Immature natural killer cell (primary cell): Measurements from ENCODE around the gene RBM48. TPM values are rescaled to one million over a fixed set of nuclear protein-coding genes. Genes with fewer than 3 reads are reported as not detected.

Experiments used
- DNase-seq, 3 donors: peaks; one replicate each; pipeline ENCODE4 v3.0.0; 2022; ENCODE audit warnings: mixed read lengths in 1 of 3
- H3K27ac Mint-ChIP-seq, 6 donors: one replicate each; pipeline ENCODE4 v1.8.0; 2020; ENCODE audit warnings: mixed read lengths in 6 of 6, mild to moderate bottlenecking in 5 of 6, inconsistent platforms in 4 of 6, moderate library complexity in 3 of 6
- H3K27me3 Mint-ChIP-seq, 3 donors: one replicate each; pipeline ENCODE4 v1.8.0; 2020 to 2021; ENCODE audit warnings: low read depth in 3 of 3, mild to moderate bottlenecking in 3 of 3, mixed read lengths in 3 of 3, moderate library complexity in 3 of 3, inconsistent platforms in 1 of 3
- H3K36me3 Mint-ChIP-seq, 3 donors: one replicate each; pipeline ENCODE4 v1.8.0; 2020; ENCODE audit warnings: mixed read lengths in 3 of 3, inconsistent platforms in 2 of 3, mild to moderate bottlenecking in 2 of 3
- H3K4me1 Mint-ChIP-seq, 2 donors: one replicate each; pipeline ENCODE4 v1.8.0; 2020; ENCODE audit warnings: inconsistent platforms in 2 of 2, mild to moderate bottlenecking in 2 of 2, mixed read lengths in 2 of 2, moderate library complexity in 1 of 2
- H3K4me3 Mint-ChIP-seq, 5 donors: one replicate each; pipeline ENCODE4 v1.8.0; 2020; ENCODE audit warnings: mild to moderate bottlenecking in 5 of 5, mixed read lengths in 5 of 5, inconsistent platforms in 3 of 5, moderate library complexity in 3 of 5
- H3K9me3 Mint-ChIP-seq, 6 donors: one replicate each; pipeline ENCODE4 v1.8.0; 2020; ENCODE audit warnings: mild to moderate bottlenecking in 6 of 6, mixed read lengths in 6 of 6, inconsistent platforms in 4 of 6, moderate library complexity in 3 of 6
- polyA plus RNA-seq, 3 donors: library from polyadenylated mRNA; unstranded; fragments of 300-500 nt; fragmentation: Illumina TruSeq; gene quantifications; one replicate each; pipeline ENCODE4 v1.2.3, GENCODE V29; 2021

The RBM48 gene
- polyA plus RNA-seq, 3 donors from 2014 or later = 24.6 to 37.0 (median 25.5) TPM

DNA sequence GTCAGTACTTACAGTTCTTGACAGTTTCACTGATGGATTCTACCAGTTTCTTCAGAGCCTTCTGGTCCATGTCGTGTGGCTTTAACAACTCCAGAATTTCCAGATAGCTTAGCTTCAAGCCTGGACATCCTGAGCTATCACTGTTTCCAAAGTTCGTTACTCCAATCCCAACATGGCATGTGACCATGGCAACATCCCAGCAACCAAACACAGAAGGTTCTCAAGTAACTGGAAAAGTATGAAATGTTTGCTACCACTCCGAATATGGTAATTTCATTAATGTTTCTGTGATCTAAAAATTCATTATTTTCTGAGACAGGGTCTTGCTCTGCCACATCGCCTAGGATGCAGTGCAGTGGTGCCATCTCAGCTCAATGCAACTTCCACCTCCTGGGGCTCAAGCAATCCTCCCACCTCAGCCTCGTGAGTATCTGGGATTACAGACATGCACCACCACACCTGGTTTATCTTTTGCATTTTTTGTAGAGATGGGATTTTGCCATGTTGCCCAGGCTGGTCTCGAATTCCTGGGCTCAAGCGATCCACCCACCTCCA lies 29.3 kb downstream of the RBM48 start:
- Mint-ChIP-seq H3K4me1 (no peaks in the 10 kb centered on the region), H3K4me3 (no peak overlapping the region), H3K36me3 (peaks cover 4 to 8% (median 5%) of the 10 kb centered on the region in 3 donors), H3K27ac (peak overlapping the region in 2 of 6 donors; percentile 7 to 42), H3K9me3 (no peaks in the 10 kb centered on the region), H3K27me3 (peaks cover 0 to 3% (median 2%) of the 10 kb centered on the region in 3 donors)
- no peak for DNase-seq

GRCh38 chr7:92560602-92561001 lies 32.0 kb downstream of the RBM48 start:
- Mint-ChIP-seq H3K27me3 (peaks cover 0 to 3% (median 2%) of the 10 kb centered on the region in 3 donors), H3K36me3 (peaks cover 5 to 16% (median 12%) of the 10 kb centered on the region in 3 donors), H3K4me3 (no peak overlapping the region), H3K9me3 (no peaks in the 10 kb centered on the region), H3K4me1 (no peaks in the 10 kb centered on the region), H3K27ac (no peak overlapping the region)
- DNase-seq = no peak

GRCh38 chr7:92563345-92563744 lies 34.8 kb downstream of the RBM48 start:
- no peak for DNase-seq
- Mint-ChIP-seq H3K9me3 (no peaks in the 10 kb centered on the region), H3K4me1 (no peaks in the 10 kb centered on the region), H3K27ac (peak overlapping the region in 3 of 6 donors; percentile 9 to 58 (median 11)), H3K36me3 (peaks cover 9 to 26% (median 17%) of the 10 kb centered on the region in 3 donors), H3K27me3 (peaks cover 0 to 3% (median 1%) of the 10 kb centered on the region in 3 donors), H3K4me3 (no peak overlapping the region)

- Mint-ChIP-seq H3K27me3 (no peaks in the 10 kb centered on the region), H3K4me3 (no peak overlapping the region), H3K27ac (no peak overlapping the region), H3K36me3 (peaks cover 13 to 43% (median 22%) of the 10 kb centered on the region in 3 donors), H3K9me3 (no peaks in the 10 kb centered on the region), H3K4me1 (no peaks in the 10 kb centered on the region)
- DNase-seq = no peak
These were observed 38.9 kb downstream of the RBM48 start for GRCh38 chr7:92567460-92567859.

- Mint-ChIP-seq H3K27ac (peak overlapping the region in 2 of 6 donors; percentile 48 to 49), H3K36me3 (peaks cover 15 to 38% (median 22%) of the 10 kb centered on the region in 3 donors), H3K27me3 (no peaks in the 10 kb centered on the region), H3K4me1 (peaks cover under 1 to 3% of the 10 kb centered on the region in 2 donors), H3K9me3 (no peaks in the 10 kb centered on the region), H3K4me3 (no peak overlapping the region)
- DNase-seq = no peak
These were observed 40.5 kb downstream of the RBM48 start for GRCh38 chr7:92569137-92569536.

DNA sequence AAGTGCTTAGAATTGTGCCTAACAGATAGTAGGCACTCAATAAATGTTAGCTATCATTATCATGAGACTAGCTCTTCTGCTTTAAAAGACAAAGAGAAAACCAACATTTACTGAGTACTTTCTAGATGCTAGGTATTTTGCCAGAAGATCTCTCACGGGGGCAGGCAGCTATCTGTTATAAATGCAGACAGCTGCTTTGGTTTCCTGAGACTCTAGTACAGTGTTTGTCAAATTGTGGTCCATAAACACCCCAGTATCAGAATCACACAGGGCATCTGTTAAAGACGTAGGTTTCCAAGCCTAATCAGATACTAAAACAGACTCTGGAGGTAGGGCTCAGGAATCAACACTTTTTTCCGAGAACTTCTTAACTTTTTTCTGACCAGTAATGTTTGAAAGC lies 47.7 kb downstream of the RBM48 start:
- Mint-ChIP-seq H3K27ac (no peak overlapping the region), H3K9me3 (no peaks in the 10 kb centered on the region), H3K36me3 (peaks cover 15 to 55% (median 35%) of the 10 kb centered on the region in 3 donors), H3K4me1 (peaks cover 1 to 15% of the 10 kb centered on the region in 2 donors), H3K4me3 (no peak overlapping the region), H3K27me3 (no peaks in the 10 kb centered on the region)
- no peak for DNase-seq

DNA sequence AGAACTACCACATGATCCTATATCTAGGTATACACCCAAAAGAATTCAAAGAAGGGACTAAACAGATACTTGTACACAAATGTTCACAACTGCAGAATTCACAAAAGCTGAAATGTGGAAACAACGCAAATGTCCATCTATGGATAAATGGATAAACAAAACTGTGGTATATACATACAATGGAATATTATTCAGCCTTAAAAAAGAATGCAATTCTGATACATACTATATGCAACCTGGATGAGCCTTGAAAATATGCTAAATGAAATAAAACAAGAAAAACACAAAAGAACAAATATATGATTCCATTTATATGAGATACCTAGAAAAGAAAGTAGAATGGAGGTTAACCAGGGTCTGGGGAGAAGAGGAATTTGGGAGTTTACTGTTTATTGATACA lies 54.4 kb downstream of the RBM48 start:
- Mint-ChIP-seq H3K9me3 (no peaks in the 10 kb centered on the region), H3K4me3 (no peak overlapping the region), H3K4me1 (peaks cover 38 to 67% of the 10 kb centered on the region in 2 donors), H3K27me3 (no peaks in the 10 kb centered on the region), H3K27ac (peak overlapping the region in 2 of 6 donors; percentile 39 to 72), H3K36me3 (peaks cover 10 to 20% (median 17%) of the 10 kb centered on the region in 3 donors)
- no peak for DNase-seq

DNA sequence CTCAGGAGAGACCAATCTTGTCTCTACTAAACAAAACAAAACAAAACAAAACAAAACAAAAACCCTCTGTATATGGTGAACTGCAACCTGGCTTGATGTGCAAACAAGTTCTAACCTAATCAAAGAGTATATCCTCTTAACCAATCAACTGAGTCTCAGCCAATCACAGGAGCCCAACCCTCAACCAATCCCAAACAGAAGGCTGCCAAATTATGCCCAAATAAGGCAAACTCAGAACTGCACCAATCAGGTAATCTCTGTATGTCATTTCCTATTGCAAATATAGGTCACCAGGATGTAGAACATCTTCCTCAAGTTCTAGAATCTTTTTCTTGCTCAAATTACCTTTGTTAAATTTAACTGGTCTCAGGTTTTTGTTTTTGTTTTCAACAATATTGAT lies 56.4 kb downstream of the RBM48 start:
- peak overlapping the region in 2 of 5 donors; percentile 21 to 46 for H3K4me3 Mint-ChIP-seq

GRCh38 chr7:92586403-92586802 lies 57.8 kb downstream of the RBM48 start:
- Mint-ChIP-seq H3K27ac (peak overlapping the region in 3 of 6 donors; percentile 3 to 39 (median 18)), H3K9me3 (no peaks in the 10 kb centered on the region), H3K4me3 (peak overlapping the region in 2 of 5 donors; percentile 1 to 31), H3K36me3 (no peaks in the 10 kb centered on the region), H3K27me3 (peaks cover 3 to 13% (median 8%) of the 10 kb centered on the region in 3 donors), H3K4me1 (peaks cover 62 to 75% of the 10 kb centered on the region in 2 donors)
- no peak for DNase-seq

More for the DNA sequence above, 56.4 kb downstream of the RBM48 start:
- peaks cover 0 to 5% (median 3%) of the 10 kb centered on the region in 3 donors for H3K27me3 Mint-ChIP-seq
- peaks cover 57 to 85% of the 10 kb centered on the region in 2 donors for H3K4me1 Mint-ChIP-seq
- H3K36me3 Mint-ChIP-seq = peaks cover 0 to 4% (median 4%) of the 10 kb centered on the region in 3 donors
- DNase-seq = peak in 2 of 3 donors; percentile 5 to 25
- peak overlapping the region in 5 of 6 donors; percentile 54 to 87 (median 79) for H3K27ac Mint-ChIP-seq
- H3K9me3 Mint-ChIP-seq = no peaks in the 10 kb centered on the region

DNA sequence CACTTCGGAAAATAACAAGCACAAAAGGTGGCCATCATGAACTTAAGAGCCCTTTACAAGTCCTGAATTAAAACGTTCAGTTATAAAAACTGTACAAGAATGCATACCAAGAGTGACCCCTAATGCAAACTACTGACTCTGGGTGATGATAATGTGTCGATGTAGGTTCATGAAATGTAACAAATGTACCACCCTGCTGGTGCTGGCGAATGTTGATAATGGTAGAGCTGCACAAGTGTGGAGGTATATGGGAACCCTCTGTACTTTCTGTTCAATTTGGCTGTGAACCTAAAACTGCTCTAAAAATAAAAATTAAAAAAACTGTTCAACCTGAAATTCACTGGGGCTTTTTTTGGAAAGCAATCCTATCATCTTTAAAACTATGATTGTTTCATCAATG lies 58.2 kb downstream of the RBM48 start:
- DNase-seq = no peak
- peak overlapping the region in 3 of 6 donors; percentile 3 to 75 (median 18) for H3K27ac Mint-ChIP-seq
- H3K27me3 Mint-ChIP-seq = peaks cover 3 to 16% (median 8%) of the 10 kb centered on the region in 3 donors
- H3K4me1 Mint-ChIP-seq = peaks cover 62 to 71% of the 10 kb centered on the region in 2 donors
- no peaks in the 10 kb centered on the region for H3K9me3 Mint-ChIP-seq
- H3K4me3 Mint-ChIP-seq = peak overlapping the region in 2 of 5 donors; percentile 6 to 60
- no peaks in the 10 kb centered on the region for H3K36me3 Mint-ChIP-seq

Other genes starting within 250 kb of the RBM48 start
- 10 to 100 TPM in 2 of 3 donors, 1 to 10 TPM in 1; 9.3 to 15.0 (median 12.2) TPM for gene GATAD1, start 81.3 kb upstream of the RBM48 start, polyA plus RNA-seq
- gene ERVW-1, start 50.8 kb upstream of the RBM48 start, polyA plus RNA-seq = not detected
- 1 to 10 TPM; 4.4 to 5.9 (median 5.7) TPM for gene PEX1, start 275 bp upstream of the RBM48 start, polyA plus RNA-seq
- gene FAM133B, start 61.6 kb downstream of the RBM48 start, polyA plus RNA-seq = 10 to 100 TPM in 2 of 3 donors, 1 to 10 TPM in 1; 7.4 to 20.5 (median 19.4) TPM